GM18520 (cell line): ENCODE data around the gene HEATR9.
A peak's percentile ranks its signal among the peaks of the same experiment; 100 is the strongest.

Experiments used
- ATAC-seq: cut with Tn5 transposase; IDR thresholded peaks from one replicate; pipeline ENCODE4 v1.9.1; 2021; ENCODE audit not compliant: unreplicated experiment

The HEATR9 gene

DNA sequence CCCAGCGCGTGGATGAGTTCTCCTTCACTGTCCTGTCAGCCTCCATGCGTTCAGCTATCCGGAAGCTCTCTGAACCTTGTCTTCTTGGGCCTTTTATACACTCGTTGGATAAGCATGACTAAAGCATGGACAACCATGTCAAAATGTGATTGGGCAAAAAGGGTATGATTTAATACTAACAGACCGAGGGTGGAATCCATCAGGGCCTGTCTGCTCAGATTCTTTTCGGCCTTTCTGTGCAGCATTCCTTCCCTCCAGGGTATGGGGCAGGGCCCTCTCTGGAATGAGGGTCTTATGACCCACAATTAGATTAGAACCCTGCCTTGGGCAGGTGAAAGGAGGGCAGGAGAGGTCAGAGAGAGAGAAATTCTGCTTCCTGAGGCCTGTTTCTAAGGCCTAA is 25.5 kb upstream of the HEATR9 start:
- no peak for ATAC-seq

- no peak for ATAC-seq
These were observed 25.1 kb upstream of the HEATR9 start for GRCh38 chr17:35893751-35894150.

DNA sequence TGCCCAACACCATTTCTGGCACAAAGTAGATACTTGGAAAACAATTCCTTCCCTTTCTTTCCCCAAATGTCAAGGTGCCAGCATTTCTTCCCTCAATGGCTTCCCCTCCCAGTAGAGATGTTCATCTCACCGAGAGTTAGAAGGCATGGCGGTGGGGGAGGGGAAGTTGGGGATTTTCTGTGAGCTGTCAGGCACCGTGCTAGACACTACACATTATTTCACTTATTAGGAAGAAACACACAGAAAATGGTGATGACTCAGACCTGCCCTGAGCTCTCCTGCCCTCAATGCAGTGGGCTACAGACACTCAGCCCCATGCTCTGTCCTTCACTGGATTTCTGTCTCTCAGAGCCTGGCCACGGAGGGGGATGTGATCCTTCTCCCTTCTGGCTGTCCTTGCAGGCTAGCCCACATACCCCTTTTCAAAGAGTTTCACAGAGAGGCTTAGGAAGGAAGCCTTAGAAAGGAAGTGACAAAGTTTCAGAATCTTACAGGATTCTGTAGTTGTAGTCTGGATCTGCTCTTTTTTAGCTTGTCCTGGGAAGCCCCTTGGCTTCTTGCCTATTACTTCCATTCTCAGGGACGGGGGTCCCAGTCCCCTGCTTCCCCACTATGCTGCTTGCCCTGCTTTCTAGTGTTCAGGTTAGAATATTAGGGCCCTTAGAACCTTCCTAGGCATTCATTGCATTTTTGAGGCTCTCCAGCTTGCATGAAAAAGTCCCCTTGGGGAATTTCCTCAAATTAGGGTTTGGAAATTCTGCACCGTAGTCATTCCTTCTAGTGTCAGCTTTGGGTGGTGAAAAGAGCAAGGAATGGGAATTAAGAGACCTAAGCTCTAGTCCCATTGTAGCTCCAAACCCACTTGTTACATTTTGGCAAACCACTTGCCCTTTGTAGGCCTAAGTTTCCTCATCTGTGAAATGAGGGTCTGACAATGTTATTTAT is 23.7 kb upstream of the HEATR9 start:
- ATAC-seq, result no peak

- ATAC-seq, result no peak
These were observed 22.6 kb upstream of the HEATR9 start for GRCh38 chr17:35891269-35891668.

DNA sequence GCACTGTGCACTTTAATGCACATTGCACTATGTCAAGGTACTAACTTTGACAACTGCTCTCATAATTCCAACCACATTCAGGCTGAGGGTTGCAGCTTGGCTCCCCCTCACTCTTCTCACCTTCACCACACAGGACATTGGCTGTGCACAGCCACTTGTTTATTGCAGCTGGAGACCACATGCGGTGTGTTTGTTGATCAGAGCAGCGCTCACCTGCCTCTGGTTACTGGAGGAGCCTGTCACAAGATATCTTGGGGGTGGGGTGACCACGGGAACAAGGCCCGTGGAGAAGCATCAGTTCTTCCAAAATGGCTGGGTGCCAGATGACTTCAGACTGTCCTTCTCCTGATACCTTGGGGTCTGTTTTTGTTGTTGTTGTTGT is 22.1 kb upstream of the HEATR9 start:
- ATAC-seq, result peak; percentile 70

DNA sequence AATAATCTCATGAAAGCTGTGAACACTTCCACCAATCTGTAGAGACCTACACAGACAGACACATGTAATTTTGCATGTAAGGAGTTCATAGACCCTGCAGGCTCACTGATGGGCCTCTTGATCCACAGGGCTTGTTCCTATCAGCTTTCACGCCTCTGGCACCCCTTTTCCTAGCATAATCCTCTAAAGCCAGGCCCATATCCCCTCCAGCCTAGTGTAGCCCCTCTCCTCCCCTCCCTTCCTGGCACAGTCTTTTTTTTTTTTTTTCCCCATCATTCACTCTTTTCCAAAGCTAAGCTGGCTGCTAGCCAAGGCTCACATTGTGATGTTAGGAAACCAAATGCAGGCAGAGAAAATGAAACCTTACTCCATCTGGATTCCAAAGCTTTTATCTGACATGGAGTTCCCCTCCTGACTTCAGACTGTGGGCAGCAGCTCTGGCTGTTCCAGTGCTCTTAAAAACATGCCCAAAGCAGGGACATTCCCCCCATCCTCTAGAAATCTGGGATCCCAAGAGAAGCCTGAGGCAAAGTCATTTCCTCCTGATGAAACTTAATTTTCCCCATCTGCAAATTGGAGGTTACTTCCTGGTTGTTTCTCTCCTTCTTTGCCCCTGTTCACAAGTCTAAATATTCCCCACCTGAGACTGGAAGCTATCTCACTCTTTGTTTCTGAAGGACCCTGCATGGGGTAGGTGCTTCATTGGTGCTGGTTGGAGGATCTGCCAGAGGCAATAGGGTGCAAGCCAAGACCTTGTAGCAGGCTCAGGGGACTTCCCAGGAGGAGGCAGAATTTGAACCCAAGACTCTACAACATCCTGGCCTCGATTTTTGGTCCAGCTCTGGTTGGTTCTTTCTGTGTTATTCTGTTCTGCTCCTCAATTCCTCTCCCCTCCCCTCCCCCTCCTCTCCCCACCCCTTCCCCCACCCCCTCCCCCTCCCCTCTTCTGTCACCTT is 21.4 kb upstream of the HEATR9 start:
- ATAC-seq, result no peak

DNA sequence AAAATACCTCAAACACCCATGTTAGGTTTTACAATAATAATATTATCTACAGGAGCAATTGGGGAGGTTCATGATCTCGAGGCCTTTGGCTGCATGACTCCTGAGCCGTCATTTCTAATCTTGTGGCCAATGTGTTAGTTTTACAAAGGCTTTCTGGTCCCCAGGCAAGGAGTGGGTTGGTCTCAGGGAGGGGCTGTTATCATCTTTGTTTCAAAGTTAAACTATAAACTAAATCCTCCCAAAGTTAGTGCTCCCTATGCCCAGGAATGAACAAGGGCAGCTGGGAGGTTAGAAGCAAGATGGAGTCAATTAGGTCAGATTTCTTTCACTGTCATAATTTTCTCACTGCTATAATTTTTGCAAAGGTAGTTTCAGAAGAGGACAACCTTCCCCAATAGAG is 20.6 kb upstream of the HEATR9 start:
- no peak for ATAC-seq

DNA sequence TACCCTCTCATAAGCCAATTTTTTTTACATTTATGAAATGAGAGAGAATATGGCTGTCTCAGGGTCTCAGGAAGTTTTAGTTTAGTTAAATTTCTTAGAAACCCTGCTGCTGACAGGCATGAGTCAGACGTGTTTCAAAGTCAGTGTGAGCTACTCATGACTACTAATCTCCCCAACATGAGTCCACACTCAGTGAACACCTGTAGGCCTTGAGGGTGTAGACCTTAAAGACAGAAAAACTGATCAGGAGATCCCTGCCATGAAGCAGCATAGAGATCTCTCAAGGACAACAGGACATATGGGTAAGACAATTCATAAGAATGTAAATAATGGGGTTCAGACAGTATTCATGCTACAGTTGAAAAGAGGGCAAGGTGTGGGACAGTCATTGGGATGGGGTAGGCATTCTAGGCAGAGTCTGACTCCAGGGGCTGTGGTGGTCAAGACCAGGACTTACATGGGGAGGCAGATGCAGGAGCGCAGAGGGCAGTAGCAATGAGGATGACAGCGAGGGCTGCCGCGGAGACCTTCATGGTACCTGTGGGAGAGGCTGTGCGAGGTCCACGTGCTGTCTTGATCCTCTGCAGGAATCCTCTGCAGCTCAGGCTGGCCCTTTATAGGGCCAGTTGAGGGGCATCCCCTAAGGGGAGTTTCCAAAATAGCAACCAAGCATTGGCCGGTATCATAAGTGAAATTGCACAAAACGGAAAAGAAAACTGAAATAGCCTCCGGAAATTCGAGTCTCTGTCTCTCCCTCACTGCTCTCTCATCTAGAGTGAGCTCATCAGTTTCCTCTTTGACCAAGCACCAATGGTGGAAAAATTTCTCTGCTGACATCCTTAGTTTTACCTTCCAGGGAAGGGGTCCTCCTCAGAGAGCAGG is 11.3 kb upstream of the HEATR9 start, which contains the start of gene CCL5:
CCL5 (minus strand) TSS at position 588 of the 882 bp plus-strand sequence.
- ATAC-seq, result peak; percentile 85

DNA sequence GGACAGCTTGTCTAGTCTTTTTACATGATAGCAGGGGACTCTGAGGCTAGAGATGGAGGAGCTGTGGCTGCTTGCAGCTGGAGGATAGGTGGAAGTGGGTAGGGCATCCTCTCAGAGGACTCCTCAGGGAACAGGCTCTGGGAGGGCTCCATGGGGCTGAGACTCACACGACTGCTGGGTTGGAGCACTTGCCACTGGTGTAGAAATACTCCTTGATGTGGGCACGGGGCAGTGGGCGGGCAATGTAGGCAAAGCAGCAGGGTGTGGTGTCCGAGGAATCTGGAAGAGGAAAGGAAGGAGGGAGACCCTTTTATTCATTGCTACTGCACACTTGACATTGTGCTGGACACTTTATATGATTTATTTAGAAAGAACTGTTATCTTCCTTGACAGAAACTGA is 9.7 kb upstream of the HEATR9 start:
- no peak for ATAC-seq

GRCh38 chr17:35877345-35878029 is 8.8 kb upstream of the HEATR9 start:
- no peak for ATAC-seq

- ATAC-seq, result no peak
These were observed 7.8 kb upstream of the HEATR9 start for GRCh38 chr17:35876534-35876933.

DNA sequence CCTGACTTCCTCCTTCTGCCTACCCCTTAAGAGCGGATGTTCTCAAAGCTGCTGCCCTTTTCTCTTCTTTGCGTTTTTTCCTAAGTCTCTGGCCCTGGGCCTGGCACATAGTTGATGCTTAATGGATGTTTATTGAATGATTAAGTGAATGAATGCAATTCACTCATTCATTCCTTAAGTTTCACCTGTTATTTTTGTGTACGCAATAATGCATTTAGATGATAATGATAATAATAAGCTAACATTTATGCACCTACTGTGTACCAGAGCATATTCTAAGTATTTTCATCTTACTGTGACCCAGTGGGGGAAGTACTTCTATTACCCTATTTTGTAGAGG is 7.1 kb upstream of the HEATR9 start:
- ATAC-seq, result no peak

GRCh38 chr17:35875072-35875799 is 6.5 kb upstream of the HEATR9 start:
- ATAC-seq, result no peak

GRCh38 chr17:35872196-35872980 is 3.7 kb upstream of the HEATR9 start:
- no peak for ATAC-seq

DNA sequence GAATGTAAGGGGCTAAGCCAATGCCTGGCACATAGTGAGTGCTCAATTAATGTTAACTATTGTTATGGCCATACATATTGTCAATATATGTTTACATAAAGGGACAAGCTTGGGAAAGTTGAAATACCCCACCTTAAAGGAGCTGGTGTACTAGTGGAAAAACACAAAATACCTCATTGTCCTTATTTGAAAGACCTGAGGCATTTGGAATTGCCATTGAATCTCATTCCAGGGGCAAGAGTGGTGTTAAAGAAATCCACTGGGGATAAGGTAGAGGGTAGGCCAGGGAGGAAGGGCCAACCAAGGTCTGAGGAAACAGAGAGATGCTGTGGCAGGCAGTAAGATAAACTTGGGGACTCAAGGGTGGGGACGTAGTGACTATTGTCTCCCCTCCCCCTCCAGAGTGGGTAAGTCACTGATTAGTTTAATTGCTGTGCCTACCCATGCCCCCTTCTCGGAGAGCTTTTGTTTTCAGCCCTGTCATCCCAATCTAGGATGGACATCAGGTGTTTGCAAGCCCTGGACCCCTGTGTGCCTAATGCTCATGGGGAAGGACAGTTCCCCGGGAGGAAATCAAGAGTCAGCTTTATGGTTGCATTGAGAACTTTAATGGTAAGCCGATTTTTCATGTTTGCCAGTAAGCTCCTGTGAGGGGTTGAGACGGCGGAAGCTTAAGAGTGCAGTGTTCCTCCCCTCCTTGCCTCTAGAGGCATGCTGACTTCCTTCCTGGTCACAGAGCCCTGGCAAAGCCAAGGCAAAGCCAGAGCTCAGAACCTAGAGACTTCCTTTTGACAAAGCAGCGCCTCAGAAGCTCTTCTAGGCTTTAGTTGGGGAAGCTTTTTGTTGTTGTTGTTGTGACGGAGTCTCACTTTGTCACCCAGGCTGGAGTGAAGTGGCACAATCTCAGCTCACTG is 2.5 kb upstream of the HEATR9 start:
- no peak for ATAC-seq

GRCh38 chr17:35867574-35867973 is 1.1 kb downstream of the HEATR9 start:
- no peak for ATAC-seq

DNA sequence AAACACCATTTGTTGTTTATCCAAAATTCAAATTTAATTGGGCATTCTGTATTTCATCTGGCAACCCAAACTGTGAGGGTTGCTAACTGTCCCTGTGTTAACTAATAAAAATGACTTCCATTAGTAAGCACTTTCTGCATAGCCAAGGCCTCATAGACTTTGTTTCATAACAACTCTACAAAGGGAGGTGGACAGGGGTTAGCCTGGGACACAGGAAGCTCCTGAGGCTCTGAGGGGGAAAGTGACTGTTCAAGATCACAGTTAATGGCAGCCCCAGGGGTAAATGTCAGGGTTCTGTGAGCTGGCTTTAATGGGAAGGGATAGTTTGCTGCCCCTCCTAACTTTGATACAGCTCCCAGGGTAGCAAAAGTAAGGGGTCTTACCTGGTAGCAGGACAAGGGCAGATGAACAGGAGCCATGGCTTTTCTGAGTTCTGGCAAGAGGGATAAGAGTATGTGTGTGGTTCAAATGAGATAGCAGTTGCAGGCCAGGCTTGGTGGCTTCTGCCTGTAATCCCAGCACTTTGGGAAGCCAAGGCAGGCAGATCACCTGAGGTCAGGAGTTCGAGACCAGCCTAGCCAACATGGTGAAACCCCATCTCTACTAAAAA is 2.2 kb downstream of the HEATR9 start:
- no peak for ATAC-seq
